ENCODE results near the gene LMO4.
A peak's percentile ranks its signal among the peaks of the same experiment; 100 is the strongest.

Gene LMO4

GRCh38 chr1:87338566-87338965 lies 9.9 kb downstream of the LMO4 start:
- Histone ChIP-seq H3K27me3 (ENCODE audit: insufficient read depth, low read length) (no peaks in the 10 kb centered on the region), H3K27ac (ENCODE audit: low read depth, low read length) (no peak overlapping the region), H3K9ac (ENCODE audit: low read depth, low read length) (no peak overlapping the region), H3K36me3 (ENCODE audit: insufficient read depth, low read length) (peaks cover 68% of the 10 kb centered on the region), H3K4me3 (ENCODE audit: low read length) (no peak overlapping the region), H3K9me3 (ENCODE audit: insufficient read depth, low read depth, low read length) (no peaks in the 10 kb centered on the region), H3K4me1 (ENCODE audit: insufficient read depth, low read length) (peaks cover 46% of the 10 kb centered on the region)
- 89% methylated on average over 3 of the region's 3 CpGs for WGBS

DNA sequence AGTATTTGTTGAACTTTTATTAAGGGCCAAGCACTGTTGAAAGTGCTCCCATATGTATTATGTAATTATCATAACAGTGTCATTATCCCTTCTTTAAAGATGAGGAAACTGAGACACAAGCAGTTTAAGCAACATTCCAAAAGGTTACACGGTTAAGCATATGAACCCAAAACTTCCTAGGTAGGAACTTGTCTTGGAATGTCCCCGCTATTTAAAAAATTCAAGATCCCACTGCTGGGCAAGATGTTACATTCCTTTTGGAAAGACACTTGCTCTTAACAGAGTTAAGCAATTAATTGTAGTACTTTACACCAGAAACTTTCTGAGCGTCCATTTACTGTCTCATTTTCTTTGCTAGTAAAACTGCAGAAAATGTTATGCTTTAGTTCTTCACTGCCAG lies 15.6 kb downstream of the LMO4 start:
- 94% methylated on average over 3 of the region's 3 CpGs for WGBS
- H3K27me3 ChIP-seq (ENCODE audit: insufficient read depth, low read length): no peaks in the 10 kb centered on the region
- no peak overlapping the region for H3K9ac ChIP-seq (ENCODE audit: low read depth, low read length)
- no peak overlapping the region for H3K4me3 ChIP-seq (ENCODE audit: low read length)
- peaks cover 79% of the 10 kb centered on the region for H3K36me3 ChIP-seq (ENCODE audit: insufficient read depth, low read length)
- H3K9me3 ChIP-seq (ENCODE audit: insufficient read depth, low read depth, low read length): no peaks in the 10 kb centered on the region
- peaks cover 30% of the 10 kb centered on the region for H3K4me1 ChIP-seq (ENCODE audit: insufficient read depth, low read length)
- no peak overlapping the region for H3K27ac ChIP-seq (ENCODE audit: low read depth, low read length)

DNA sequence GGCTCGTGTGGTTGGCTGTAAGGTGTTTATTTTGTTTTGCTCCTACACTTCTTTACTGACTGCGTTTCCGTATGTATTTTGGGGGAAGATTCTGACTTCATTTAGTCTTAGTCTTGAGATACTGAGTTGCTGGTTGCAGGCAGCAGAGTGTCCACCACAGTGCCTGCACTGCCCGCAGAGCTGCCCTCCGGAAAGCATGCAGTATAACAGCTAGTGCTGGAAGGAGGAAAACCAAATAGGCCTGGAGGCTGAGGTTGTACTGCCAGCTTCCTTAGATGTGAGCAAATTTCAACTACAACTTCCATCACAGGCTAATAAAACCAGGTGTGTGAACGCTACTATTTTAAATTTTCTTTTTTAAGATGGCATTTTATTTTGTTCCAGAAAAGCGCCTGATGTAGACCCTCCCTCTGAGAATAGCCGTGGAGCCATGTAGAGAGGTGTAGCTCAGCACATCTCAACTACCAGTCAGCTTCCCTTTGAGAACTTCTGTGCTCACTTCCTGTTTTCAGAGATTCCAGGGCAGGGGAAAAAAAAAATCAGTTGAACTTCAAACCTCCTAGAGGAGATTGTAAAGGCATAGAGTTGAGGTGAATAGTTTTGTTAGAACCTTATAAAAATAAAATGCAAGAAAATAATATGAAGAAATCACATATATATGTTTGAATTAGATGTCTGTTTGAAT lies 17.6 kb downstream of the LMO4 start:
- no peak overlapping the region for H3K4me3 ChIP-seq (ENCODE audit: low read length)
- no peak overlapping the region for H3K9ac ChIP-seq (ENCODE audit: low read depth, low read length)
- no peaks in the 10 kb centered on the region for H3K27me3 ChIP-seq (ENCODE audit: insufficient read depth, low read length)
- peaks cover 59% of the 10 kb centered on the region for H3K36me3 ChIP-seq (ENCODE audit: insufficient read depth, low read length)
- WGBS: 91% methylated on average over 7 of the region's 8 CpGs
- no peaks in the 10 kb centered on the region for H3K9me3 ChIP-seq (ENCODE audit: insufficient read depth, low read depth, low read length)
- peak overlapping the region; percentile 51 for H3K27ac ChIP-seq (ENCODE audit: low read depth, low read length)
- peaks cover 30% of the 10 kb centered on the region for H3K4me1 ChIP-seq (ENCODE audit: insufficient read depth, low read length)

DNA sequence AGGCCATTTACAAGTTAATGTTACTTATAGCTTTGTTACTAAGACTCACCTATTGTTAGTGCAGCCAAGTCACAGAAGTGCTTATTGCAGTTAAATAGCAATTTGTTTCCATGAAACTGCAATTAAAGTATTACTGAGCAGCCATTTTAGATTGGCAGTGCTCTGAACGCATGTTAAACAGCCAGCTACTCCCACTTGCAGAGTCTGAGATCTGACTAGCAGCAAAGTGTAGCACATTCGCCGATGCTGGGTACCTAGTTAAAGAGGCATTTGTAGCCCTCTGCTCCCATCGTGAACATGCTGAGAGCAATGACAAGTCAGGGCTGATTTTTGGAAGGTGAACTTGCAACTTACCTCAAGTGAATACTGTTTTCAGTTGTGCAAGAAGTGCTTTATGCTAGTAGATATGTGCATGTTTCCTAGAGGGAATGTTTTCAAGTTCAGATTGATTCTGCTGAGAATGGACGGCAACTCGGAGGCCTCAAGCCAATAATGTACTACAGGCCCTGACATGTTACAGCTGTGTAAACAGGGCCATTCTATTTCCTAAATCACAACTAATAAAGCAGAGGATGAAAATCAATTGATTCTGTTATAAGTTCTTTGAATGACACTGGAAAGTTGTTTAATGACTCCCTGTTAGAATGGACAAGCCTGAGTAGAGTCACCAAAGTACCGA lies 19.8 kb downstream of the LMO4 start:
- H3K4me3 ChIP-seq (ENCODE audit: low read length): no peak overlapping the region
- no peak overlapping the region for H3K27ac ChIP-seq (ENCODE audit: low read depth, low read length)
- H3K27me3 ChIP-seq (ENCODE audit: insufficient read depth, low read length): no peaks in the 10 kb centered on the region
- WGBS: 90% methylated on average over 7 of the region's 7 CpGs
- peaks cover 37% of the 10 kb centered on the region for H3K36me3 ChIP-seq (ENCODE audit: insufficient read depth, low read length)
- no peaks in the 10 kb centered on the region for H3K9me3 ChIP-seq (ENCODE audit: insufficient read depth, low read depth, low read length)
- H3K4me1 ChIP-seq (ENCODE audit: insufficient read depth, low read length): peaks cover 33% of the 10 kb centered on the region
- H3K9ac ChIP-seq (ENCODE audit: low read depth, low read length): no peak overlapping the region

- H3K9ac ChIP-seq (ENCODE audit: low read depth, low read length): no peak overlapping the region
- peaks cover 28% of the 10 kb centered on the region for H3K4me1 ChIP-seq (ENCODE audit: insufficient read depth, low read length)
- H3K27me3 ChIP-seq (ENCODE audit: insufficient read depth, low read length): no peaks in the 10 kb centered on the region
- peaks cover 31% of the 10 kb centered on the region for H3K36me3 ChIP-seq (ENCODE audit: insufficient read depth, low read length)
- WGBS: 76% methylated on average over 2 of the region's 2 CpGs
- no peaks in the 10 kb centered on the region for H3K9me3 ChIP-seq (ENCODE audit: insufficient read depth, low read depth, low read length)
- H3K4me3 ChIP-seq (ENCODE audit: low read length): no peak overlapping the region
- no peak overlapping the region for H3K27ac ChIP-seq (ENCODE audit: low read depth, low read length)
Measured at GRCh38 chr1:87349036-87349435, 20.4 kb downstream of the LMO4 start.

DNA sequence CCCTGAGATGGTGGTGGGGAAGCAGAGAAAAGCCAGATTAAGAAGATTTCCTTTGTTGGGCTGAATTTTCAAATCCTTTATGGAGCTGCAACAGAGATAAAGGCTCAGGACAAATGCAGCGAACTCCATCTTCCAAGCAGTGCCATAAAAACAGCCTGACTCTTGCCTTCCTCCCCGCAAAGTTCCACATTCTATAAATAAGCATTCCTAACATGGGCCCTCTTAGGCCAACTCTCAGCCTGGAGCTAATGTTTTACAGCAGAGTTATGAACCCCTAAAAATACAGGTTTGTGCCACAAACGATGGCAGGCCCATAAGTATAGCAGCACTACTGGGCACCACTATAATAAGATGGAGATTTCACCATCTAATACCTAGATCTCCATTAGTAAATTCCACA lies 27.2 kb downstream of the LMO4 start:
- no peaks in the 10 kb centered on the region for H3K9me3 ChIP-seq (ENCODE audit: insufficient read depth, low read depth, low read length)
- no peak overlapping the region for H3K27ac ChIP-seq (ENCODE audit: low read depth, low read length)
- peaks cover 10% of the 10 kb centered on the region for H3K4me1 ChIP-seq (ENCODE audit: insufficient read depth, low read length)
- no peaks in the 10 kb centered on the region for H3K36me3 ChIP-seq (ENCODE audit: insufficient read depth, low read length)
- H3K4me3 ChIP-seq (ENCODE audit: low read length): no peak overlapping the region
- H3K9ac ChIP-seq (ENCODE audit: low read depth, low read length): no peak overlapping the region
- 93% methylated on average over 3 of the region's 3 CpGs for WGBS
- H3K27me3 ChIP-seq (ENCODE audit: insufficient read depth, low read length): no peaks in the 10 kb centered on the region

- Histone ChIP-seq H3K4me3 (ENCODE audit: low read length) (no peak overlapping the region), H3K9ac (ENCODE audit: low read depth, low read length) (no peak overlapping the region), H3K4me1 (ENCODE audit: insufficient read depth, low read length) (peaks cover 7% of the 10 kb centered on the region), H3K9me3 (ENCODE audit: insufficient read depth, low read depth, low read length) (no peaks in the 10 kb centered on the region), H3K27ac (ENCODE audit: low read depth, low read length) (no peak overlapping the region), H3K27me3 (ENCODE audit: insufficient read depth, low read length) (no peaks in the 10 kb centered on the region), H3K36me3 (ENCODE audit: insufficient read depth, low read length) (no peaks in the 10 kb centered on the region)
- 97% methylated on average over 5 of the region's 5 CpGs for WGBS
Measured at GRCh38 chr1:87356591-87356990, 27.9 kb downstream of the LMO4 start.

DNA sequence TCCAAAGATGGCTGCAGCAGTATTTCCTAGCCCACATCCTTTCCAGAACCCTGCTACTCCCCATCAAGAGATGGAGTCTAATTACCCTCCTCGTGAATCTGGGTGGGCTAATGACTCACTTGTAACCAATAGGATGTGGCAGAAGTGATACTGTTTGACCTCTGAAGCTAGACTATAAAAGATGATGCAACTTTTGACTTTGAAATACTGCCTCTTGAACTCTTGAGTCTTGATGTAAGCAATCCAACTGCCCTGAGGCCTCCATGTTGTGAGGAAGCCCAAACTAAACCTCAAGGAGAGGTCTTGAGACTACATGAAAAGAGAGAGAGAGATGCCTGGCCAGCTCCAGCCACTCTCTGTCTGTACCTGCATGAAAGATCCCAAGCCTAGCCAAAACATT lies 29.5 kb downstream of the LMO4 start:
- Histone ChIP-seq H3K9ac (ENCODE audit: low read depth, low read length) (no peak overlapping the region), H3K27me3 (ENCODE audit: insufficient read depth, low read length) (no peaks in the 10 kb centered on the region), H3K36me3 (ENCODE audit: insufficient read depth, low read length) (no peaks in the 10 kb centered on the region), H3K9me3 (ENCODE audit: insufficient read depth, low read depth, low read length) (no peaks in the 10 kb centered on the region), H3K4me1 (ENCODE audit: insufficient read depth, low read length) (no peaks in the 10 kb centered on the region), H3K4me3 (ENCODE audit: low read length) (no peak overlapping the region), H3K27ac (ENCODE audit: low read depth, low read length) (no peak overlapping the region)
- 100% methylated on average over 1 of the region's 1 CpG for WGBS

- Histone ChIP-seq H3K27ac (ENCODE audit: low read depth, low read length) (no peak overlapping the region), H3K9me3 (ENCODE audit: insufficient read depth, low read depth, low read length) (no peaks in the 10 kb centered on the region)
Measured at GRCh38 chr1:87359586-87359985, 30.9 kb downstream of the LMO4 start.

DNA sequence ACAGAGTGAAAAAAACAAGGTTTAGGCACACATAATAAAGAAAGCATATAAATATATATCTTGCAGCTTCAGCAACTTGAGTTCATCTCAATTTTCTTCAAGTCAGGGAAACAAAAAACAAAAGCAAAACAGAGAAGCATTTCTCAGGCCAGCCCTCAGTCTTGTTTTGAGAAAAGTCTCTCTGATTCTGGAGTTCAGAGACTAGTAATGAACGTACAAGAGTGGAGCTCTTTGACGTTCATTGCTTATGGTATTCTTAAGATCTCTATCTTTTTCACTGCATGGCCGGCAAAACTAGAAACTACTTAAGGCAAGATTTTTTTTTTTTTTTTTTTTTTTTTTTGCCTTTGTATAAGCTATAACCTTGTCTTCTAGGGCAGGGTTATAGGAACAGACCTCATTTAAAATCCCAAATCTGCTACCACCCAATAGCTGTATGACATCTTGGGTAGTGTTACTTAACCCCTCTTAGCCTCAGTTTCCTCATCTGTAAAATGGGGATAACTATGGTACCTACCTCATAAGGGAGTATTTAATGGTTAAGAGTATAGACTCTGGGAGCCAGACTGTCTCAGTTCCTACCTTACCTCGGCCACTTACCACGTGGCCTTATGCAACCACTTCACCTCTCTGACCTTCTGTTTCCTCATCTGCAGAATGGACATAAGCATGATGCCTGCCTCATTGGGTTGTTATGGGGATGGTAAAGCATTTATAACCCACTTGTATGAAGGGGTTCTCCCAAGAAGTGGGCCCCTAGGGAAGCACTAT lies 33.6 kb downstream of the LMO4 start:
- 90% methylated on average over 4 of the region's 5 CpGs for WGBS
- H3K9ac ChIP-seq (ENCODE audit: low read depth, low read length): no peak overlapping the region
- H3K36me3 ChIP-seq (ENCODE audit: insufficient read depth, low read length): no peaks in the 10 kb centered on the region
- no peaks in the 10 kb centered on the region for H3K27me3 ChIP-seq (ENCODE audit: insufficient read depth, low read length)
- H3K27ac ChIP-seq (ENCODE audit: low read depth, low read length): no peak overlapping the region
- H3K9me3 ChIP-seq (ENCODE audit: insufficient read depth, low read depth, low read length): no peaks in the 10 kb centered on the region
- no peak overlapping the region for H3K4me3 ChIP-seq (ENCODE audit: low read length)
- H3K4me1 ChIP-seq (ENCODE audit: insufficient read depth, low read length): no peaks in the 10 kb centered on the region

More at GRCh38 chr1:87359586-87359985, 30.9 kb downstream of the LMO4 start:
- WGBS: 93% methylated on average over 1 of the region's 1 CpG
- H3K36me3 ChIP-seq (ENCODE audit: insufficient read depth, low read length): no peaks in the 10 kb centered on the region
- no peak overlapping the region for H3K9ac ChIP-seq (ENCODE audit: low read depth, low read length)
- no peak overlapping the region for H3K4me3 ChIP-seq (ENCODE audit: low read length)
- no peaks in the 10 kb centered on the region for H3K4me1 ChIP-seq (ENCODE audit: insufficient read depth, low read length)
- H3K27me3 ChIP-seq (ENCODE audit: insufficient read depth, low read length): no peaks in the 10 kb centered on the region

- Histone ChIP-seq H3K4me3 (ENCODE audit: low read length) (no peak overlapping the region), H3K27me3 (ENCODE audit: insufficient read depth, low read length) (no peaks in the 10 kb centered on the region), H3K9ac (ENCODE audit: low read depth, low read length) (no peak overlapping the region), H3K9me3 (ENCODE audit: insufficient read depth, low read depth, low read length) (no peaks in the 10 kb centered on the region), H3K4me1 (ENCODE audit: insufficient read depth, low read length) (no peaks in the 10 kb centered on the region), H3K27ac (ENCODE audit: low read depth, low read length) (no peak overlapping the region), H3K36me3 (ENCODE audit: insufficient read depth, low read length) (no peaks in the 10 kb centered on the region)
- WGBS: 87% methylated on average over 2 of the region's 2 CpGs
Measured at GRCh38 chr1:87362834-87363426, 34.2 kb downstream of the LMO4 start.

All from HUES64 (cell line).